Measurements from ENCODE around the gene PHF2.

DNA sequence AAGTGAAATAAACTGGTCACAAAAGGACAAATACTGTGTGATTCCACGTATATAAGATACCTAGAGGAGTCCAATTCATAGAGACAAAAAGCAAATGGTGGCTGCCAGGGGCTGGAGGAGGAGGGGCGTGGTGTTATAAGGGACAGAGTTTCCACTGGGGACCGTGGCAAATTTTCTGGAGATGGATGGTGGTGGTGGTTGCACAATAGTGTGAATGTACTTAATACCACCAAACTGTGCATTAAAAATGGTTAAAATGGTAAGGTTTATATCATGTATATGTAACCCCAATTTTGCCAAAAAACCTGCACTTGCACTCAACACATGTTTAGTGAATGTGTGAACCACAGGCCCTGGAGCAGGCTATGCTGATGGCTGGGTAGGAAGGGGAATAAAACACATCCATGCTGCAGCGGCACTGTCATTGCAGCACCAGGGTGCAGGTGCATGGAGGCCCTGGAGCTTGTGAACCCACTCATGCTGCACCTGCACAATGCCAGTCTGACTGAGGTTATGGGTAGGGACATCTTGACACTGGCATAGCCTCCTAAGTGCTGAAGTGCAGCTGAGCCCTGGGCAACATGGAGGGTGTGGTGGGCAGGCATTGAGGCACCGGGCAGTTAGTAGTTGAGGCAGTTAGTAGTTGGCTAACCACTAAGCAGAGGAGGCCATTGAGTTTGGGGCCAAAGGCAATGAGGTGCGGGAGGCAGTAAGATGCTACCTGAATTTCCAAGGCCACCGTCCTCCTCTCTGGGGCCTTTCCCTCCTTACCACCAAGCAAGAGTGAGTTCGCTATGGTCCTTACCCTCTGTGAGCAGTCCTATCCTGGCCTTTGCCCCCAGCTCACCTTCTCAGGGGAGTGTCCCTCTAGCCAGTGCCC, 3.5 kb upstream of the PHF2 start:
- TF ChIP-seq, protein P1, sequence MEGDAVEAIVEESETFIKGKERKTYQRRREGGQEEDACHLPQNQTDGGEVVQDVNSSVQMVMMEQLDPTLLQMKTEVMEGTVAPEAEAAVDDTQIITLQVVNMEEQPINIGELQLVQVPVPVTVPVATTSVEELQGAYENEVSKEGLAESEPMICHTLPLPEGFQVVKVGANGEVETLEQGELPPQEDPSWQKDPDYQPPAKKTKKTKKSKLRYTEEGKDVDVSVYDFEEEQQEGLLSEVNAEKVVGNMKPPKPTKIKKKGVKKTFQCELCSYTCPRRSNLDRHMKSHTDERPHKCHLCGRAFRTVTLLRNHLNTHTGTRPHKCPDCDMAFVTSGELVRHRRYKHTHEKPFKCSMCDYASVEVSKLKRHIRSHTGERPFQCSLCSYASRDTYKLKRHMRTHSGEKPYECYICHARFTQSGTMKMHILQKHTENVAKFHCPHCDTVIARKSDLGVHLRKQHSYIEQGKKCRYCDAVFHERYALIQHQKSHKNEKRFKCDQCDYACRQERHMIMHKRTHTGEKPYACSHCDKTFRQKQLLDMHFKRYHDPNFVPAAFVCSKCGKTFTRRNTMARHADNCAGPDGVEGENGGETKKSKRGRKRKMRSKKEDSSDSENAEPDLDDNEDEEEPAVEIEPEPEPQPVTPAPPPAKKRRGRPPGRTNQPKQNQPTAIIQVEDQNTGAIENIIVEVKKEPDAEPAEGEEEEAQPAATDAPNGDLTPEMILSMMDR (IDR thresholded peaks at IDR 0.05; ENCODE audit: insufficient read depth, low read length), result no peak
- TF ChIP-seq POLR2AphosphoS5 (IDR thresholded peaks at IDR 0.05; ENCODE audit: low read depth) (no peak), GABPA (IDR thresholded peaks at IDR 0.05; ENCODE audit: low read depth) (no peak), SPI1 (IDR thresholded peaks at IDR 0.05; ENCODE audit: borderline replicate concordance, low read depth) (no peak)
- TF ChIP-seq, protein P2, sequence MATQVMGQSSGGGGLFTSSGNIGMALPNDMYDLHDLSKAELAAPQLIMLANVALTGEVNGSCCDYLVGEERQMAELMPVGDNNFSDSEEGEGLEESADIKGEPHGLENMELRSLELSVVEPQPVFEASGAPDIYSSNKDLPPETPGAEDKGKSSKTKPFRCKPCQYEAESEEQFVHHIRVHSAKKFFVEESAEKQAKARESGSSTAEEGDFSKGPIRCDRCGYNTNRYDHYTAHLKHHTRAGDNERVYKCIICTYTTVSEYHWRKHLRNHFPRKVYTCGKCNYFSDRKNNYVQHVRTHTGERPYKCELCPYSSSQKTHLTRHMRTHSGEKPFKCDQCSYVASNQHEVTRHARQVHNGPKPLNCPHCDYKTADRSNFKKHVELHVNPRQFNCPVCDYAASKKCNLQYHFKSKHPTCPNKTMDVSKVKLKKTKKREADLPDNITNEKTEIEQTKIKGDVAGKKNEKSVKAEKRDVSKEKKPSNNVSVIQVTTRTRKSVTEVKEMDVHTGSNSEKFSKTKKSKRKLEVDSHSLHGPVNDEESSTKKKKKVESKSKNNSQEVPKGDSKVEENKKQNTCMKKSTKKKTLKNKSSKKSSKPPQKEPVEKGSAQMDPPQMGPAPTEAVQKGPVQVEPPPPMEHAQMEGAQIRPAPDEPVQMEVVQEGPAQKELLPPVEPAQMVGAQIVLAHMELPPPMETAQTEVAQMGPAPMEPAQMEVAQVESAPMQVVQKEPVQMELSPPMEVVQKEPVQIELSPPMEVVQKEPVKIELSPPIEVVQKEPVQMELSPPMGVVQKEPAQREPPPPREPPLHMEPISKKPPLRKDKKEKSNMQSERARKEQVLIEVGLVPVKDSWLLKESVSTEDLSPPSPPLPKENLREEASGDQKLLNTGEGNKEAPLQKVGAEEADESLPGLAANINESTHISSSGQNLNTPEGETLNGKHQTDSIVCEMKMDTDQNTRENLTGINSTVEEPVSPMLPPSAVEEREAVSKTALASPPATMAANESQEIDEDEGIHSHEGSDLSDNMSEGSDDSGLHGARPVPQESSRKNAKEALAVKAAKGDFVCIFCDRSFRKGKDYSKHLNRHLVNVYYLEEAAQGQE (IDR thresholded peaks at IDR 0.05; ENCODE audit: insufficient replicate concordance, low read depth), result no peak
